HG03442 (cell line): ENCODE data around the gene SEPTIN12.

Experiments
- ATAC-seq: cut with Tn5 transposase; IDR thresholded peaks from one replicate; pipeline ENCODE4 v1.9.1; 2021; ENCODE audit warnings: mild to moderate bottlenecking, moderate library complexity; ENCODE audit not compliant: unreplicated experiment

SEPTIN12 gene

DNA sequence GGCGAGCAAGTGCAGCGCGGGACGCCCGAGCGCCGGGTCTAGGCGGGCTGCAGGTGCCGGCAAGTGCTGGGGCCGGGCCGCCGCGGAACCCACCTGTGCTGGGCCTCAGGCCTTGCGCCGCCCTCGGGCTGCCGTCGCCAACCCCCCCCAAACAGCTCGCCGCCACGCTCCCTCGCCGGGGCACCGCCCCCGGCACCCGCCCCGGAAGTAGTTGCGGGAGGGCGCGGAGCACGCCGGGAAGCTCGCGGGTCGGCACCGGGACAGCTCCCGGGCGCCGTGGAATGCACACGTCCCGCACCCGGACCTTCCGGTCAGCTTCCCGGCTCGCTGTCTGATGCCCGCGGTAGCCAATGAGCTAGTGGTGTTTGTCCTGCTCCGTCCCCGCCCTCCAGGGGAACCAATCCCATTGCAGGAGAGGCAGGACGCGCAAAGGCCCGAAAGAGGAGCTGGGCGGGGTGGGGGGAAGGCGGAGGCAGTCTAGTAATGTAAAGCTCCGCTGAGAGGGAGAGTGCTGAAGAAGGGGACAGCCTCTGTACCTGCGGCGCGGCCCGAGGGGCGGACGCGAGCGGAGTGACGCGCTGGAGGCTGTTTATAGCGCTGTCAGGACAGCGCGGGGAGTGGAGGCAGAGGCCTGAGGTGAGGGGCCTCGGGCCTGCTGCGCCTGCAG is 53.9 kb downstream of the SEPTIN12 start, which contains the start of the genes ANKS3 and DNAAF8:
ANKS3 (minus strand) TSS at position 209 of the 667 bp plus-strand sequence. CDS start 4,122 bp downstream, outside the sequence.
DNAAF8 (plus strand) TSS at position 475 of the 667 bp plus-strand sequence. CDS start 1,978 bp downstream, outside the sequence.
- peak; percentile 81 for ATAC-seq

DNA sequence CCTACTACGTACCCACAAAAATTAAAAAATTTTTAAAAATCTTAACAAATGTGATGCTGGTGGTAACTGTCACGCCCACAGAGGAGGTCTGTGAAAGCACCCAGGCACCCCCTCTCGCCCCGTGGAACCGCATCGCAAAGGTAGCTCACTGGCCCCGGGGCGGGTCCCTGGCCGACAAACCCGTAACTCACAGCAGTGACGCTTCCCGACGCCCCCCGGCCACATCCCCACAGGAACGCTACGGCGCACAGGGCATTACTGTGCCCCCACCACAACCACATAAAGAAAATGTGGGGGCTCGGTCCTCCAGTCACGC is 54.4 kb downstream of the SEPTIN12 start:
- no peak for ATAC-seq

DNA sequence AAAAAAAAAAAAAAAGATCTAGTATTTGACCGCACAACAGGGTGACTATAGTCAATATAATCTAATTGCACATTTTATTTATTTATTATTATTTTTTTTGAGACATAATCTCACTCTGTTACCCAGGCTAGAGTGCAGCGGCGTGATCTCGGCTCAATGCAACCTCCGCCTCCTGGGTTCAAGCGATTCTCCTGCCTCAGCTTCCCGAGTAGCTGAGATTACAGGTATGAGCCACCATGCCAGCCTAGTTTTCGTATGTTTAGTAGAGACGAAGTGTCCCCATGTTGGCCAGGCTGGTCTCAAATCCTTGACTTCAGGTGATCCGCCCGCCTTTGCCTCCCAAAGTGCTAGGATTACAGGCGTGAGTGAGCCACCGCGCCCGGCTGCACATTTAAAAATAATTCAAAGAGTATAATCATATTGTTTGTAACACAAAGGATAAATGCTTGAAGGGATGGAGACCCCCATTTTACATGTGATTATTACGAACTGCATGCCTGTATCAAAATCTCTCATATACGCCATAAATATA is 54.9 kb downstream of the SEPTIN12 start:
- ATAC-seq, result no peak

DNA sequence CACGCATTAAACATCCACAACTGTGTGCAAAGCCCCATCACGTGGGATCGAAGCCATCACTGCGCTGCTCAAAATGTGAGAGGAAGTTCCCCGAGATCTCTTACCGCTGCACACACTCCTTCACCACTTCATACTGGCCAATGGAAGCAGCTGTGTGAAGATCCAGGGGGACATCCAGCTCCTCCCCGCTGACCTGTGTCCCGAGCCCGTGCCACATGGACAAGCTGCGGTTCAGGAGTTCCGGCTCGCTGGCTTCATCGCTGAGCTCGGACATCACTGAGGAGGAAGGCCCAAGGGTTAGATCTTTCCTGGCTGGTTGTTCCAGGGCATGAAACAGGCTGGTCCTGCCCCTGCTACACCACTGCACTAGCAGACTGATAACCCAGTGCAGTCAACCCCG is 58.3 kb downstream of the SEPTIN12 start:
- ATAC-seq, result no peak

- no peak for ATAC-seq
Observed at GRCh38 chr16:4728676-4729075, 59.5 kb downstream of the SEPTIN12 start.
